PFSK-1 (cell line): ENCODE measurements around the gene C9orf85.

Experiments
- POLR2AphosphoS5 ChIP-seq: IDR thresholded peaks from 2 replicates; pipeline ENCODE4 v1.6.1; 2012; ENCODE audit warnings: low read depth, mild to moderate bottlenecking, control low read depth, low read length, moderate library complexity
- REST ChIP-seq, 2 experiments: IDR thresholded peaks; 2 replicates each; pipeline versions ENCODE4 v1.6.1 to v1.8.0; 2011 to 2012; ENCODE audit warnings: low read depth in 2 of 2, low read length in 2 of 2, control low read depth in 1 of 2, inconsistent platforms in 1 of 2, mild to moderate bottlenecking in 1 of 2, moderate library complexity in 1 of 2; ENCODE audit not compliant: insufficient read depth in 1 of 2
- SIN3A ChIP-seq: IDR thresholded peaks from 2 replicates; pipeline ENCODE4 v1.6.1; 2012; ENCODE audit warnings: mild to moderate bottlenecking, low read length, moderate library complexity, borderline replicate concordance; ENCODE audit not compliant: insufficient read depth
- TAF1 ChIP-seq: IDR thresholded peaks from 2 replicates; pipeline ENCODE4 v1.6.1; 2012; ENCODE audit warnings: low read length, control low read depth, borderline replicate concordance; ENCODE audit not compliant: insufficient read depth

- TF ChIP-seq POLR2AphosphoS5 (no peak), REST (IDR thresholded peaks at IDR 0.05; ENCODE audit: insufficient read depth in 1 of 2, low read depth in 2 of 2, low read length in 2 of 2) (no peak), SIN3A (no peak), TAF1 (no peak)
These were observed 55.2 kb downstream of the C9orf85 start for GRCh38 chr9:71966601-71967000.
